T-helper 2 cell (primary cell): Measurements from ENCODE around the gene PLA2G2A.

Source experiments
- DNase-seq, 5 experiments: peaks; one replicate each; pipeline versions ENCODE4 v3.0.0 to v3.0.0-alpha.2; 2012 to 2022

Gene PLA2G2A

GRCh38 chr1:19926296-19927129, 52.9 kb downstream of the PLA2G2A start:
- DNase-seq: no peak
